ENCODE data around the gene SEL1L3. TPM values are rescaled to one million over a fixed set of nuclear protein-coding genes. Genes with fewer than 3 reads are reported as not detected.

Gene SEL1L3
- total RNA-seq, 2 experiments from 2014 or later, result 180 to 313 TPM

DNA sequence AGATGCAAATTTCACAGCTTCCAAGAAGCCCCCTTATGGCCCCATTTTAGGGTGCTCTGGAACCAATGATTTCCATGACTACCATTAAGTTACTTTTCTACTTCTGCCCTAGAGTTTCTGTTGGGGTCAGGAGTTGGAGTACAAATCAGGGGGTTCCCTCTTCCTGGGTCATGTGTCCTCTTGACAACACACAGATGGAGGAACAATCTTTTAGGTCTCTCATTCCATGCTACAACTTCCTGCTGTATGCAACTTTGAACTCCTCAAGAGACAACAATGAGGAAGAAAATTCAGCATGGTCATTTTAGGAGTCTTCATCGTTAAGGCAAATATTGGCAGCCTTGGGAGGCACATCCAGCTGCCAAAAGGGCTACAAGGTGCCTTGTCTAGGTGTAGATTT, 79.7 kb downstream of the SEL1L3 start:
- Histone ChIP-seq H3K9me2 (ENCODE audit: insufficient read depth, low read length) (no peaks in the 10 kb centered on the region), H2AFZ (ENCODE audit: low read length) (no peak overlapping the region), H3K4me2 (ENCODE audit: low read length) (no peak overlapping the region), H3K4me1 (ENCODE audit: insufficient read depth, low read length, poor library complexity, severe bottlenecking) (no peaks in the 10 kb centered on the region), H3K9me3 (ENCODE audit: low read length) (no peaks in the 10 kb centered on the region), H3K79me2 (ENCODE audit: insufficient read depth, low read depth, low read length) (no peaks in the 10 kb centered on the region), H3K27ac (ENCODE audit: low read depth, low read length, poor library complexity, severe bottlenecking) (no peak overlapping the region), H3K4me3 (ENCODE audit: low read depth, low read length, poor library complexity, severe bottlenecking) (no peak overlapping the region), H3K36me3 (ENCODE audit: insufficient read depth, low read length) (peaks cover 98% of the 10 kb centered on the region), H4K20me1 (ENCODE audit: insufficient read depth, low read length) (no peaks in the 10 kb centered on the region)
- intact Hi-C loops (cut with micrococcal nuclease; ENCODE audit: unreplicated experiment), result no loop called here
- ChIA-PET CTCF (ENCODE audit: unreplicated experiment) (no interaction called here), POLR2A (no interaction called here)
- no peak for DNase-seq (ENCODE audit: low spot score)
- BruUV-seq (replicated peaks), result no TSS peak
- no peak for TF ChIP-seq EZH2phosphoT487 (IDR thresholded peaks at IDR 0.05; ENCODE audit: borderline replicate concordance, low read depth, low read length)
- TF ChIP-seq, protein P1, sequence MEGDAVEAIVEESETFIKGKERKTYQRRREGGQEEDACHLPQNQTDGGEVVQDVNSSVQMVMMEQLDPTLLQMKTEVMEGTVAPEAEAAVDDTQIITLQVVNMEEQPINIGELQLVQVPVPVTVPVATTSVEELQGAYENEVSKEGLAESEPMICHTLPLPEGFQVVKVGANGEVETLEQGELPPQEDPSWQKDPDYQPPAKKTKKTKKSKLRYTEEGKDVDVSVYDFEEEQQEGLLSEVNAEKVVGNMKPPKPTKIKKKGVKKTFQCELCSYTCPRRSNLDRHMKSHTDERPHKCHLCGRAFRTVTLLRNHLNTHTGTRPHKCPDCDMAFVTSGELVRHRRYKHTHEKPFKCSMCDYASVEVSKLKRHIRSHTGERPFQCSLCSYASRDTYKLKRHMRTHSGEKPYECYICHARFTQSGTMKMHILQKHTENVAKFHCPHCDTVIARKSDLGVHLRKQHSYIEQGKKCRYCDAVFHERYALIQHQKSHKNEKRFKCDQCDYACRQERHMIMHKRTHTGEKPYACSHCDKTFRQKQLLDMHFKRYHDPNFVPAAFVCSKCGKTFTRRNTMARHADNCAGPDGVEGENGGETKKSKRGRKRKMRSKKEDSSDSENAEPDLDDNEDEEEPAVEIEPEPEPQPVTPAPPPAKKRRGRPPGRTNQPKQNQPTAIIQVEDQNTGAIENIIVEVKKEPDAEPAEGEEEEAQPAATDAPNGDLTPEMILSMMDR (conservative IDR thresholded peaks at IDR 0.05; ENCODE audit: low read length), result no peak

DNA sequence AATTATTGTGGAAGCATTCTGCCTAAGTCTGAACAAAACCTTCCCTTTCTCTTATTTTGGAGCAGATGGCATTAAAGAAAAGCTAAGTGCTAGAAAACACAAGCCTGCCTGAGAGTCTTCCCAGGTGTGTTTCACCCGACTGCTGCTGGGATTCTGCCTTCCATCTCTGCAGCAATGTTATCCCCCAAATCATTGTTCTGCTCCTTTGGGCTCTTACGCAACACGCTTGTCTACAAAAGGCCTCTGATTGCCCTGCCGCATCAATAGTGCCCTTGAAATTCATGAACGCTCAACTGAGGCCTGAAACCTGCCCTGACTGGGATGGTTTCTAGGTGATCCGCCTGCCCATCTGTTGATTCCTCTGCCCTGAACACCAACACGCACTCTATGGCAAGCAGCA, 80.3 kb downstream of the SEL1L3 start:
- H2AFZ ChIP-seq (ENCODE audit: low read length), result no peak overlapping the region
- no TSS peak for BruUV-seq (replicated peaks)
- DNase-seq (ENCODE audit: low spot score), result no peak
- peaks cover 98% of the 10 kb centered on the region for H3K36me3 ChIP-seq (ENCODE audit: insufficient read depth, low read length)
- no peaks in the 10 kb centered on the region for H3K9me3 ChIP-seq (ENCODE audit: low read length)
- H3K4me3 ChIP-seq (ENCODE audit: low read depth, low read length, poor library complexity, severe bottlenecking), result no peak overlapping the region
- intact Hi-C loops (cut with micrococcal nuclease; ENCODE audit: unreplicated experiment), result no loop called here
- ChIA-PET CTCF (ENCODE audit: unreplicated experiment) (no interaction called here), POLR2A (interaction anchor here (0.6 to 0.7 kb wide), 2 partner anchors 42 to 158 kb away, joined by 3 to 7 read pairs; no protein-coding TSS in a partner anchor)
- no peaks in the 10 kb centered on the region for H4K20me1 ChIP-seq (ENCODE audit: insufficient read depth, low read length)
- no peaks in the 10 kb centered on the region for H3K4me1 ChIP-seq (ENCODE audit: insufficient read depth, low read length, poor library complexity, severe bottlenecking)
- no peak overlapping the region for H3K27ac ChIP-seq (ENCODE audit: low read depth, low read length, poor library complexity, severe bottlenecking)
- H3K79me2 ChIP-seq (ENCODE audit: insufficient read depth, low read depth, low read length), result no peaks in the 10 kb centered on the region
- no peak overlapping the region for H3K4me2 ChIP-seq (ENCODE audit: low read length)
- TF ChIP-seq EZH2phosphoT487 (IDR thresholded peaks at IDR 0.05; ENCODE audit: borderline replicate concordance, low read depth, low read length), result no peak
- TF ChIP-seq, protein P1 (conservative IDR thresholded peaks at IDR 0.05; ENCODE audit: low read length), result no peak
- H3K9me2 ChIP-seq (ENCODE audit: insufficient read depth, low read length), result no peaks in the 10 kb centered on the region

DNA sequence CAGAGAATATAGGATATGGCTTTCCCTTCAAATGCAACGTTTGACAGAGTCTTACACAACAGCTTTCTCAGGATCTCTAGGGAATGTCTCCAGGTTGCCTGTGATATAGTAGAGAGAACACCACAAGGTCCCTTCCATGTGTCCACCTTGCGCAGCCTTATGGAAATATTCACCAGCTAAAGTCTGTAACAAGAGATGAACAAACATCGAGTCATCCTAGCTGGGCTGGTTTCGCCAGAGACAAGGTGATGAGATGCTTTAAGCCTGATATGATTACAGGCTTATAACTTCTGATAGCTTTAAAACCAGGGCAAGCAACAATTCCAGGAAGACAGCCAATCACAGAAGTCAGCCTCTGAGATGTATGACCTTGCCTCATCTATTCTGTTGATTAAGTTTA, 83.8 kb downstream of the SEL1L3 start:
- BruUV-seq (replicated peaks), result no TSS peak
- H4K20me1 ChIP-seq (ENCODE audit: insufficient read depth, low read length), result no peaks in the 10 kb centered on the region
- no peaks in the 10 kb centered on the region for H3K9me3 ChIP-seq (ENCODE audit: low read length)
- ChIA-PET CTCF (ENCODE audit: unreplicated experiment) (no interaction called here), POLR2A (interaction anchor here (0.6 to 0.8 kb wide), 3 partner anchors 9 to 394 kb away, joined by 3 read pairs; no protein-coding TSS in a partner anchor)
- no peaks in the 10 kb centered on the region for H3K4me1 ChIP-seq (ENCODE audit: insufficient read depth, low read length, poor library complexity, severe bottlenecking)
- intact Hi-C loops (cut with micrococcal nuclease; ENCODE audit: unreplicated experiment), result no loop called here
- H3K4me2 ChIP-seq (ENCODE audit: low read length), result no peak overlapping the region
- H2AFZ ChIP-seq (ENCODE audit: low read length), result no peak overlapping the region
- H3K79me2 ChIP-seq (ENCODE audit: insufficient read depth, low read depth, low read length), result no peaks in the 10 kb centered on the region
- no peak for TF ChIP-seq EZH2phosphoT487 (IDR thresholded peaks at IDR 0.05; ENCODE audit: borderline replicate concordance, low read depth, low read length)
- TF ChIP-seq, protein P1 (conservative IDR thresholded peaks at IDR 0.05; ENCODE audit: low read length), result no peak
- peaks cover 98% of the 10 kb centered on the region for H3K36me3 ChIP-seq (ENCODE audit: insufficient read depth, low read length)
- no peak for DNase-seq (ENCODE audit: low spot score)
- H3K4me3 ChIP-seq (ENCODE audit: low read depth, low read length, poor library complexity, severe bottlenecking), result no peak overlapping the region
- no peak overlapping the region for H3K27ac ChIP-seq (ENCODE audit: low read depth, low read length, poor library complexity, severe bottlenecking)
- H3K9me2 ChIP-seq (ENCODE audit: insufficient read depth, low read length), result no peaks in the 10 kb centered on the region

Measured in OCI-LY7 (cell line).